Liver (tissue), 9 donors: ENCODE measurements around the gene TMPRSS6. TPM values are rescaled to one million over a fixed set of nuclear protein-coding genes. Genes with fewer than 3 reads are reported as not detected.
A peak's percentile ranks its signal among the peaks of the same experiment; 100 is the strongest.

Source experiments
- DNase-seq: peaks from one replicate; pipeline ENCODE4 v3.0.0-alpha.2; 2017; ENCODE audit warnings: low spot score
- H3K27ac ChIP-seq, 2 donors: one replicate each; pipeline ENCODE4 v1.7.0; 2013; ENCODE audit warnings: inconsistent platforms in 2 of 2, low read length in 2 of 2, control low read depth in 1 of 2, low read depth in 1 of 2, mild to moderate bottlenecking in 1 of 2
- H3K27me3 ChIP-seq, 4 donors: one replicate each; pipeline versions ENCODE4 v1.6.1 to v1.7.0; 2013; ENCODE audit warnings: low read length in 3 of 4, inconsistent platforms in 1 of 4, mild to moderate bottlenecking in 1 of 4, moderate library complexity in 1 of 4; ENCODE audit not compliant: control insufficient read depth in 4 of 4, insufficient read depth in 4 of 4
- H3K36me3 ChIP-seq, 4 donors: one replicate each; pipeline versions ENCODE4 v1.6.1 to v1.7.0; 2013; ENCODE audit warnings: low read length in 3 of 4, mild to moderate bottlenecking in 3 of 4, low read depth in 1 of 4, moderate library complexity in 1 of 4; ENCODE audit not compliant: control insufficient read depth in 4 of 4, insufficient read depth in 3 of 4
- H3K4me1 ChIP-seq, 4 donors: one replicate each; pipeline versions ENCODE4 v1.6.1 to v1.7.0; 2013; ENCODE audit warnings: low read length in 3 of 4, mild to moderate bottlenecking in 3 of 4, moderate library complexity in 1 of 4; ENCODE audit not compliant: control insufficient read depth in 4 of 4, insufficient read depth in 4 of 4
- H3K4me3 ChIP-seq, 3 donors: one replicate each; pipeline versions ENCODE4 v1.6.1 to v1.7.0; 2013; ENCODE audit warnings: low read length in 3 of 3, control low read depth in 1 of 3, low read depth in 1 of 3, mild to moderate bottlenecking in 1 of 3
- H3K9ac ChIP-seq, 2 donors: one replicate each; pipeline ENCODE4 v1.7.0; 2013; ENCODE audit warnings: low read length in 2 of 2, mild to moderate bottlenecking in 2 of 2, moderate library complexity in 2 of 2, control low read depth in 1 of 2, low read depth in 1 of 2
- H3K9me3 ChIP-seq, 4 donors: one replicate each; pipeline versions ENCODE4 v1.6.1 to v1.7.0; 2013; ENCODE audit warnings: low read length in 3 of 4; ENCODE audit not compliant: control insufficient read depth in 4 of 4
- ATF3 ChIP-seq: IDR thresholded peaks from 2 replicates; pipeline ENCODE4 v1.6.1; 2016; ENCODE audit warnings: antibody characterized with exemption
- CTCF ChIP-seq: fragments of 150-350 bp; IDR thresholded peaks from 2 replicates; pipeline ENCODE4 v1.5.1; 2017; ENCODE audit warnings: improper control_type of control experiment, low read depth, low read length; ENCODE audit not compliant: missing input control
- EGR1 ChIP-seq, 2 donors: IDR thresholded peaks; 2 replicates each; pipeline ENCODE4 v1.6.1; 2016 to 2018; ENCODE audit warnings: antibody characterized with exemption in 2 of 2, low read depth in 2 of 2
- FOXA1 ChIP-seq: IDR thresholded peaks from 2 replicates; pipeline ENCODE4 v1.6.1; 2016; ENCODE audit warnings: antibody characterized with exemption
- FOXA2 ChIP-seq: IDR thresholded peaks from 2 replicates; pipeline ENCODE4 v1.6.1; 2016; ENCODE audit warnings: antibody characterized with exemption
- GABPA ChIP-seq, 2 donors: IDR thresholded peaks in 1 of 2; conservative IDR thresholded peaks in 1 of 2; 2 replicates each; pipeline ENCODE4 v1.6.1; 2016; ENCODE audit warnings: antibody characterized with exemption in 2 of 2, mild to moderate bottlenecking in 1 of 2, moderate library complexity in 1 of 2
- HNF4A ChIP-seq, 2 donors: conservative IDR thresholded peaks; 2 replicates each; pipeline ENCODE4 v1.6.1; 2016; ENCODE audit warnings: antibody characterized with exemption in 2 of 2, mild to moderate bottlenecking in 2 of 2
- HNF4G ChIP-seq: IDR thresholded peaks from 2 replicates; pipeline ENCODE4 v1.6.1; 2016; ENCODE audit warnings: antibody characterized with exemption
- JUND ChIP-seq, 2 donors: IDR thresholded peaks; 2 replicates each; pipeline ENCODE4 v1.6.1; 2016; ENCODE audit warnings: antibody characterized with exemption in 2 of 2
- MAX ChIP-seq: IDR thresholded peaks from 2 replicates; pipeline ENCODE4 v1.6.1; 2016; ENCODE audit warnings: antibody characterized with exemption
- NR2F2 ChIP-seq: IDR thresholded peaks from 2 replicates; pipeline ENCODE4 v1.6.1; 2016; ENCODE audit warnings: antibody characterized with exemption
- RAD21 ChIP-seq, 2 donors: IDR thresholded peaks; 2 replicates each; pipeline ENCODE4 v1.6.1; 2016; ENCODE audit warnings: antibody characterized with exemption in 2 of 2, mild to moderate bottlenecking in 2 of 2
- REST ChIP-seq: IDR thresholded peaks from 2 replicates; pipeline ENCODE4 v1.6.1; 2016; ENCODE audit warnings: antibody characterized with exemption, mild to moderate bottlenecking
- SP1 ChIP-seq: IDR thresholded peaks from 2 replicates; pipeline ENCODE4 v1.6.1; 2018; ENCODE audit warnings: antibody characterized with exemption, mild to moderate bottlenecking
- TAF1 ChIP-seq: conservative IDR thresholded peaks from 2 replicates; pipeline ENCODE4 v1.6.1; 2016; ENCODE audit warnings: antibody characterized with exemption, mild to moderate bottlenecking
- YY1 ChIP-seq: IDR thresholded peaks from 2 replicates; pipeline ENCODE4 v1.6.1; 2016; ENCODE audit warnings: antibody characterized with exemption, mild to moderate bottlenecking
- ZBTB33 ChIP-seq: IDR thresholded peaks from 2 replicates; pipeline ENCODE4 v1.6.1; 2016; ENCODE audit warnings: antibody characterized with exemption
- WGBS: extraction: QIAGEN DNeasy Blood & Tissue Kit; methylation state at CpG from one replicate; pipeline ENCODE4 v1.1.7; 2013; 5-methylcytosine and 5-hydroxymethylcytosine counted together
- polyA plus RNA-seq, 2 donors: library from polyadenylated mRNA; stranded (reverse) in 1 of 2; unstranded in 1 of 2; fragments of 200-250 nt in 1 of 2; fragments of >200 nt in 1 of 2; fragmentation: Nextera tagmentation in 1 of 2; extraction: Ambion mirVana in 1 of 2; gene quantifications; one replicate each; pipeline versions ENCODE4 v1.2.1 to v1.2.3, GENCODE V29; 2013 to 2015
- total RNA-seq, 2 donors: library from RNA; depleted of rRNA; stranded (reverse); fragments of >200 nt; gene quantifications; one replicate each; pipeline ENCODE4 v1.2.3, GENCODE V29; 2014
- donor health status: healthy.
- donor health status: healthy.
- donor health status: healthy.
- donor health status: healthy.
- donor health status: healthy.

Gene TMPRSS6
- total and polyA plus RNA-seq, 4 donors, result 12.6 to 47.1 (median 39.9) TPM

GRCh38 chr22:37032134-37032534, 77.4 kb downstream of the TMPRSS6 start:
- Histone ChIP-seq H3K9me3 (no peaks in the 10 kb centered on the region), H3K4me1 (peaks cover 7 to 83% (median 73%) of the 10 kb centered on the region in 4 donors), H3K36me3 (peaks cover 5 to 20% (median 14%) of the 10 kb centered on the region in 4 donors), H3K9ac (peak overlapping the region; percentile 13 to 85), H3K4me3 (peak overlapping the region; percentile 4 to 66 (median 54)), H3K27ac (peak overlapping the region; percentile 91 to 92), H3K27me3 (no peaks in the 10 kb centered on the region)
- peak; percentile 14 for TF ChIP-seq SP1
- TF ChIP-seq EGR1 (IDR thresholded peaks at IDR 0.05; ENCODE audit: low read depth in 2 of 2), result no peak
- no peak for TF ChIP-seq ZBTB33
- TF ChIP-seq ATF3, result peak; percentile 2
- peak in 1 of 2 donors; percentile 5 for TF ChIP-seq HNF4A (conservative IDR thresholded peaks at IDR 0.05)
- DNase-seq, result no peak
- WGBS, result 15% methylated on average over 2 of the region's 2 CpGs

GRCh38 chr22:37030560-37031281, 78.8 kb downstream of the TMPRSS6 start:
- no peak overlapping the region for H3K9ac ChIP-seq
- no peak overlapping the region for H3K4me3 ChIP-seq
- H3K36me3 ChIP-seq, result peaks cover 5 to 23% (median 14%) of the 10 kb centered on the region in 4 donors
- no peaks in the 10 kb centered on the region for H3K27me3 ChIP-seq
- H3K9me3 ChIP-seq, result no peaks in the 10 kb centered on the region
- DNase-seq, result no peak
- no peak for TF ChIP-seq TAF1
- TF ChIP-seq SP1, result no peak
- TF ChIP-seq MAX, result no peak
- TF ChIP-seq GABPA (IDR thresholded peaks at IDR 0.05 in 1 of 2, conservative IDR thresholded peaks at IDR 0.05 in 1 of 2), result no peak
- TF ChIP-seq JUND (IDR thresholded peaks at IDR 0.05), result no peak
- no peak for TF ChIP-seq FOXA2
- no peak for TF ChIP-seq EGR1 (IDR thresholded peaks at IDR 0.05; ENCODE audit: low read depth in 2 of 2)
- no peak for TF ChIP-seq FOXA1
- TF ChIP-seq REST, result no peak
- no peak for TF ChIP-seq HNF4G
- no peak for TF ChIP-seq NR2F2
- no peak for TF ChIP-seq HNF4A (conservative IDR thresholded peaks at IDR 0.05)
- TF ChIP-seq CTCF, result no peak
- TF ChIP-seq YY1, result no peak
- no peak for TF ChIP-seq RAD21 (IDR thresholded peaks at IDR 0.05)
- TF ChIP-seq ZBTB33, result no peak
- TF ChIP-seq ATF3, result no peak
- 66% methylated on average over 14 of the region's 14 CpGs for WGBS
- H3K27ac ChIP-seq, result peak overlapping the region; percentile 91 to 92
- peaks cover 7 to 94% (median 83%) of the 10 kb centered on the region in 4 donors for H3K4me1 ChIP-seq
